ENCODE measurements around the gene DSC3.

DSC3 gene

DNA sequence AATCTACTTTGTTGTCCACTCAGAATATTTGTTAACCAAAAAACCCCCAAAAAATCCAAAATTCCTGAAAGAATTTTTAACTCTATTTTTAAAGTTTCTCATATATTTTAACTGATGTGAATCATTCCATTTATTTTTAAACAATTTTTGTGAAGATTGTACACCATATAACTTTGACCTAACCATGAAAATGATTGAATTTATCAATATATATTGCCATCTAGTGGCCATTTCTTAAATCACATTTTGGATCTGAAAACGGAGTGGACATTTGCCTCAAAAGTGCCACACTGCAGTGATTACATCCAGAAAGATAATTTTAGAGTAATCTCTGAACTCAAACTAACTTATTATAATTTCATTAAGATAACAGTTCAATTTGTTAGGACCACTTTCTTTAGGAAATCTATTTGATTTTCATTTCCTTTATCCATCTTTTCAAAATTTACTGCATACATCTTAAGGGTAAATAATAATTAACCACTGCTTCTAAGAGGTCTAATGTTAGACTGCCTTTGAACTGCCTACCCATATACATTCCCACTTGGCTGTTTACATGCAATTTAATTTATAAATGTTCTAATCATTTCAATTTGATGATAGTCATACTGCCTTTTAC, 71.1 kb downstream of the DSC3 start:
- Mint-ChIP-seq H3K36me3 (no peaks in the 10 kb centered on the region), H3K9me3 (no peaks in the 10 kb centered on the region), H3K4me1 (no peaks in the 10 kb centered on the region), H3K4me3 (no peak overlapping the region), H3K27me3 (no peaks in the 10 kb centered on the region), H3K27ac (no peak overlapping the region)
- DNase-seq (ENCODE audit: low spot score in 2 of 2): no peak
- ATAC-seq (ENCODE audit: low read depth): no peak

DNA sequence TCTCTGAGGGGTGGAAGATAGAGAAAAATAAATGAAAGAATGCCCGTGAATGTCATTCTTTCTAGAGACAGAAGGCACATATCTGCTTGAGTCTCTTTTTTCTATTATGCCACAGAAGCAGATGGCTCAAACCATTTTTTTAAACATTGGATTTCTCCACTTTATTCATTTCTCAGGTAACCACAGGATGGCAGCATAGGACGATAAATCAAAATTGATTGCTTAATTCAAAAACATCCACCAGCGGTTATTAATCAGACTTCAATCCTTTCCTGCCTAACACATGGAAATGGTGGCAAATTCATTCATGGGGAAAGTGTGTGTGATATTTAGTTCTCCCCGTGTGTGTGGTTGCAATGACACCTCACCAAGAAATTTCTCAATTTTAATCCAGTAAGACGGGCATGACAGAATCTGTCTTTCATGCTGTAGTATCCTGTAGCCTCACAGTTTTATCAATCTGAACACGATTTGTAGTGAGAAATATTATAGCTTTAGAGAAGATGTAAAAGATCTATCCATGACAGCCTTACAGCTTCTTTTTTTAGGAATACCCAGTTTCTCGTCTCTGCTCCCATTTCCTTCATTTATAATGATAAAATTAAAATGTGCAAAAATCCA, 72.2 kb downstream of the DSC3 start:
- Mint-ChIP-seq H3K27me3 (no peaks in the 10 kb centered on the region), H3K4me1 (no peaks in the 10 kb centered on the region), H3K9me3 (no peaks in the 10 kb centered on the region), H3K36me3 (no peaks in the 10 kb centered on the region), H3K27ac (no peak overlapping the region), H3K4me3 (no peak overlapping the region)
- ATAC-seq (ENCODE audit: low read depth) (no peak), DNase-seq (ENCODE audit: low spot score in 2 of 2) (no peak)

DNA sequence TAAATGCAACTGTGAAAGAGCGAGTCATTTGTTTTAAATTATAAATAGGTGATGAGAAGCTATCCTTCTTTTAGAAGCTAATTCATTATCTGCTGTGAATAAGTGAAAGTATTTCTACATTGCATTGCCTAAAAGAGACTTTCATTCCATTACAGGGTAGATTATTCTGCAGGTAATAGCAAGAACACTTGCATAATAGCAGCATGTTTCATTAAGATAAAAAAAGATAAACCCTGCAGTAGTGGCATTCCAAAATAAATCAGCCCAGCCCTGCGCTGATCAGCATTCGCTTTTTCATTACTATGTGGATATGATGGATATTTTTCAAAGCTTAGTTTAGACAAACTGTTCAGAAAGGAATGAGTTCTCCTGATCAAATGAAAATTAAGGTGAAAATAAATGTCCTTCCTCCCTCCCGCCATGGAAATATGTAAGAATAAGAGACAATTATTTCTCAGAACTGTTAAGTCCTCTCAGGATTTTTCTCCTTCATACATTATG, 72.8 kb downstream of the DSC3 start:
- no peaks in the 10 kb centered on the region for H3K9me3 Mint-ChIP-seq

DNA sequence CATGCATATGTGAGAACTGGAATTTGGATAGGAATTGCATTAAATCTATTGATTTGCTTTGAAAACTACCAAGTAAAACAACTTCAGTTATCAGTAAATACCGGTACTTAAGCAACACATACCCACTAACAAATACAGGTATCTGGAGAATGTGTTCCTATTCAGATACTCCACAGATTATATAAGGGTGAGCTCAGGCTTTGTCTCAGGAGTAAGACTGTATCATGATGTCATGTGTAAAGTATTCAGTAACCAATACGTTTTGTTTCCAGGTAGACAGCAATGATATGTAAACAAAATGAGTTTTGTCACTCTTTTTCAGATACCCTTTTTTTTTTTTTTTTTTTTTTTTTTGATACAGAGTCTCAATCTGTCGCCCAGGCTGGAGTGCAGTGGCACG, 74.8 kb downstream of the DSC3 start:
- H3K9me3 Mint-ChIP-seq: no peaks in the 10 kb centered on the region
- no peak overlapping the region for H3K27ac Mint-ChIP-seq
- no peaks in the 10 kb centered on the region for H3K36me3 Mint-ChIP-seq
- H3K4me1 Mint-ChIP-seq: no peaks in the 10 kb centered on the region
- no peak overlapping the region for H3K4me3 Mint-ChIP-seq
- no peaks in the 10 kb centered on the region for H3K27me3 Mint-ChIP-seq
- DNase-seq (ENCODE audit: low spot score in 2 of 2) (no peak), ATAC-seq (ENCODE audit: low read depth) (no peak)

More for the DNA sequence above, 72.8 kb downstream of the DSC3 start:
- no peak overlapping the region for H3K4me3 Mint-ChIP-seq
- no peaks in the 10 kb centered on the region for H3K36me3 Mint-ChIP-seq
- H3K4me1 Mint-ChIP-seq: no peaks in the 10 kb centered on the region
- DNase-seq (ENCODE audit: low spot score in 2 of 2): no peak
- H3K27ac Mint-ChIP-seq: no peak overlapping the region
- no peaks in the 10 kb centered on the region for H3K27me3 Mint-ChIP-seq
- ATAC-seq (ENCODE audit: low read depth): no peak

DNA sequence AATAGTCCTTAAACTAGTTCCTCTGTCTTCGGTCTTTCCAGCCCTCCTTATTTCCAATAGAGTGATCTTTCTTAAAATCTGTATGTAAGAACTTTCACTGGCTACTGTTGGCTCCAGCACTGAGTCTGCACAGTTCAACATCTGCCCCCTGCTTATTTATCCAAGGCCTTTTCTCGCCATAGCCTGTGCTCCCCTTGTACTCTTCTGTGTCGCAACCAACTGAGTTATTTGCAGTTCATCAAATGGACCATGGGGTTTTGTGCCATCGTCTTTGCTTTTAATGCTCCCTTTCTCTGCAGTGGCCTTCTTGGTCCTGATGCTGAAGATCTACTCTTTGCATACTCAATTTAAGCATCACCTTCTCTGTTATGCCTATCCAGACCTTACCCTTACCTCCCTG, 77.3 kb downstream of the DSC3 start:
- H3K27me3 Mint-ChIP-seq: no peaks in the 10 kb centered on the region

DNA sequence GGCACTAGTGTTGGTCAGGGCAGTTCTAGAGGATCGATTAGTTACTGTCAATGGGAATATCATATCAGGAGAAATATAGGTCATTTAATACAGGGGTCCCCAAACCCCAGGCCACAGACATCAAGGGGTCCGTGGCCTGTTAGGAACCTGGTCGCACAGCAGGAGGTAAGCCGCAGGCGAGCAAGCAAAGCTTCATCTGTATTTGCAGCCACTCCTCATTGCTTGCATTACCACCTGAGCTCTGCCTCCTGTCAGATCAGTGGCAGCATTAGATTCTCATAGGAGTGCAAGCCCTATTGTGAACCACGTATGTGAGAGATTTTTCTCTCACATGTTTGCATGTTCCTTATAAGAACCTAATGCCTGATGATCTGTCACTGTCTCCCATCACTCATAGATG, 81.9 kb downstream of the DSC3 start:
- no peaks in the 10 kb centered on the region for H3K4me1 Mint-ChIP-seq
- H3K9me3 Mint-ChIP-seq: peaks cover 1% of the 10 kb centered on the region
- ATAC-seq (ENCODE audit: low read depth) (no peak), DNase-seq (ENCODE audit: low spot score in 2 of 2) (no peak)
- H3K4me3 Mint-ChIP-seq: no peak overlapping the region
- no peaks in the 10 kb centered on the region for H3K27me3 Mint-ChIP-seq
- H3K36me3 Mint-ChIP-seq: no peaks in the 10 kb centered on the region
- H3K27ac Mint-ChIP-seq: no peak overlapping the region

More for the DNA sequence above, 77.3 kb downstream of the DSC3 start:
- Mint-ChIP-seq H3K36me3 (no peaks in the 10 kb centered on the region), H3K9me3 (no peaks in the 10 kb centered on the region), H3K4me3 (no peak overlapping the region), H3K4me1 (no peaks in the 10 kb centered on the region), H3K27ac (no peak overlapping the region)
- DNase-seq (ENCODE audit: low spot score in 2 of 2) (no peak), ATAC-seq (ENCODE audit: low read depth) (no peak)

DNA sequence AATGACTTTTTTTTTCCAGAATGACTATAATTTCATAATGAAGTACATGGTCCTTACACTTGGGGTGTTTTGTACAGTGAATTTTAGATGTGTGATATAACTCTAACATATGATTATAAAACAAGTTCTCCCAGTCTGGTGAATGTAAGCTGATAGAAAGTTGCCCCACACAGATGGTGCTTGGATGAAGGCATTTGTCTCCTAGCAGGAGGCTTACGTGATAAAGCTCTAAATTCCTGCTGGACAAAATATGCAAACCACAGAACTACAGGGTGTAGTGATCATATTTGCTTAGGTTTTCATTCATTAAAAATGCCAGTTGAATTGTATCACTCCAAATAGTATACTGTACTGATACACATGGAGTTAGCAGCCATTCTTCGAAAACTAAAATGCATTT, 85.5 kb downstream of the DSC3 start:
- H3K4me1 Mint-ChIP-seq: no peaks in the 10 kb centered on the region
- H3K36me3 Mint-ChIP-seq: no peaks in the 10 kb centered on the region
- H3K27ac Mint-ChIP-seq: no peak overlapping the region
- peaks cover 1% of the 10 kb centered on the region for H3K9me3 Mint-ChIP-seq
- ATAC-seq (ENCODE audit: low read depth): no peak
- no peak overlapping the region for H3K4me3 Mint-ChIP-seq
- no peaks in the 10 kb centered on the region for H3K27me3 Mint-ChIP-seq
- DNase-seq (ENCODE audit: low spot score in 2 of 2): no peak

DNA sequence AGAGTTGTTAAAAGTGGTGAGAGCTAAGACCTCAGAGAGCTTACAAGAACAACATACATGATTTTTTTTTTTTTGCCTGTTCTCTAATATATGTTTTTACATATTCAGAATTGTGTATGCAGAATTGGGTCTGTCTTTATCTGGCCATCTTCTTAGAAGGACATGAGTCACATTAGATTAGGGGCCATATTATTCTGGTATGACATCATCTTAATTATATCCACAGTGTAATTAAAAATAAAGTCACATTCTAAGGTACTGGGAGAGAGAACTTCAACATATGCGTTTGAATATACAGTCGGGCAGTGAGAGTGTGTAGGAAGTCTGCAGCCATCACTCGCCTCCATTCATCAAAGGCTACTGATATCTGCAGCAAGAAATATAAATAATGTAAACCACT, 88.3 kb downstream of the DSC3 start:
- ATAC-seq (ENCODE audit: low read depth): no peak
- no peak overlapping the region for H3K27ac Mint-ChIP-seq
- no peak overlapping the region for H3K4me3 Mint-ChIP-seq
- no peaks in the 10 kb centered on the region for H3K27me3 Mint-ChIP-seq
- no peaks in the 10 kb centered on the region for H3K4me1 Mint-ChIP-seq
- DNase-seq (ENCODE audit: low spot score in 2 of 2): no peak
- no peaks in the 10 kb centered on the region for H3K36me3 Mint-ChIP-seq
- H3K9me3 Mint-ChIP-seq: peaks cover 1% of the 10 kb centered on the region

DNA sequence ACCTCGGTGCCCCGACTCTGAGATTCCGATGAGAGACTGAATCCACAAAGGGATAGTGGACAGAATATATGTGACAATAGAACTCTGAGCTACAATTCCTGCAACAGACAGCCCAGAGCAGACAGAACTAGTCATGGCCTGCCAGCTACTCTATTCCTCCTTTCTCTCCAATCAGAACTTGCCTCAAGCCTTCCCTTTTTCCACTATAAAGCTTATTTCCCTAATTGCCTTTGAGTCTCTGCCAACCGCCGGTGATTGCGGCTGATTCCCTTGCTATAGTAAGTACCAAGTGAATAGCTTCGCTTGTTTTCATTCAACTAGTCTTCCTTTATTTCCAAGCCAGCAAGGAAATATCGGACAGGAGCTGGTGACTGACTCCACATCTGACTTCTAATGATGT, 96.8 kb downstream of the DSC3 start:
- no peak for DNase-seq (ENCODE audit: low spot score in 2 of 2)
- Mint-ChIP-seq H3K4me3 (no peak overlapping the region), H3K27ac (no peak overlapping the region), H3K27me3 (no peaks in the 10 kb centered on the region), H3K36me3 (no peaks in the 10 kb centered on the region), H3K9me3 (peaks cover 6% of the 10 kb centered on the region), H3K4me1 (no peaks in the 10 kb centered on the region)
- ATAC-seq (ENCODE audit: low read depth): no peak

DNA sequence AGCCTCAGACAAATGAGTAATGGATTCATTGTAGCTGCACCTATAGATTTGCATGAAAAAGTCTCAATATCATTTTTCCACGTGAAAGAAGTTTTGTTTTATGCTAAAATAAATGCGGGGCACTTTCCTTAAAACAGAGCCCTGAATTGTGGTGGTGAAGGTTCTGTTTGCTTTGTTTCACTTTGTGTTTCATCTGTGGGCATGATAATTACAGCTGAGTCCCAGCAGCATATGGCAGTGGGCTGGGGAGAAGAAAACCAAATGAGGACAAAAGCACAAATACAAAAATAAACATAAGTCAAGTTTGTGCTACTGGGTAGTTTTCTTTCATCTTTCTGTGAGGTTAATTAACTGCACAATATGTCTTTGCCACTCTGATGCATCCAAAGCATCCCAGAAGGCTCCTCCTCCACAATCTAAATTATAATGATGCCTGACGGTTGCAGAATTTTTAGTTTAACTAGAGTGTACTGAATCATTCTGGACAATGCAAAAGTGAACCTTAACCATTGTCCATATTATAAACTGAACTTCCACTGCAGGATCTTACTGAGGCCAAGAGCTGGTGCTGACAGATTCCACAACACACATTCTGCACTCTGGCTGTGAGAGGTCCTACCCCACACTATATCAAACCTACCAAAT, 97.6 kb downstream of the DSC3 start:
- Mint-ChIP-seq H3K27ac (no peak overlapping the region), H3K27me3 (no peaks in the 10 kb centered on the region), H3K4me1 (no peaks in the 10 kb centered on the region), H3K9me3 (peaks cover 8% of the 10 kb centered on the region), H3K4me3 (no peak overlapping the region), H3K36me3 (no peaks in the 10 kb centered on the region)
- no peak for DNase-seq (ENCODE audit: low spot score in 2 of 2)
- no peak for ATAC-seq (ENCODE audit: low read depth)

DNA sequence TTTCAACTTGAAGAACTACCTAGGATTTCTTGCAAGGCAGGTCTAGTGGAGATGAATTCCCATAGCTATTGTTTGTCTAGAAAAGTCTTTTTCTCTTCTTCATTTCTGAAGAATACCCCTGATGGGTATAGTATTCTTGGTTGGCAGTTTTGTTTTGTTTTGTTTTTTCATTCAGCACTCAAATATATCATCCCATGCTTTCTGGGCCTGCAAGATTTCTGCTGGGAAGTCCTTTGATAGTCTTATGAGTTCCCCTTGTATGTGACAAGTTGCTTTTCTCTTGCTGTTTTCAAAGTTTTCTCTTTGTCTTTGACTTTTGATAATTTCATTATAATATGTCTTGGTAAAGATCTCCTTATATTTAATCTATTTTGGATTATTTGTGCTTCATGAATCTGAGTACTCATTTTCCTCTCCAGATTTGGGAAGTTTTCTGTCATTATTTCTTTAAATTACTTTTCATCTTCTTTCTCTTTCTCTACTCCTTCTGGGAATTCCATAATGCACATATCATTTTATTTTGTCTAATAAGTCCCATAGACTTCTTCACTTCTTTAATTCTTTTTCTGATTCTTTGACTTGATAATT, 101.5 kb downstream of the DSC3 start:
- Mint-ChIP-seq H3K4me3 (no peak overlapping the region), H3K4me1 (no peaks in the 10 kb centered on the region), H3K36me3 (no peaks in the 10 kb centered on the region), H3K9me3 (peaks cover 8% of the 10 kb centered on the region), H3K27me3 (no peaks in the 10 kb centered on the region), H3K27ac (no peak overlapping the region)
- no peak for ATAC-seq (ENCODE audit: low read depth)
- DNase-seq (ENCODE audit: low spot score in 2 of 2): no peak
